Stomach (tissue), 9 donors: ENCODE measurements around the gene VAV2. TPM values are rescaled to one million over a fixed set of nuclear protein-coding genes. Genes with fewer than 3 reads are reported as not detected.
"Not testable (repeated sequence)": the region's sequence is repeated elsewhere in the genome, so short reads cannot be mapped to it uniquely, and the experiment has no call there.

Experiments used
- DNase-seq, 2 donors: peaks; one replicate each; pipeline versions ENCODE4 v3.0.0 to v3.0.0-alpha.2; 2013 to 2019
- H3K27ac ChIP-seq, 5 donors: fragments of 200-600 bp in 4 of 5; sonication (generic) in 4 of 5; one replicate each; pipeline ENCODE4 v1.5.1; 2013 to 2019; ENCODE audit warnings: mild to moderate bottlenecking in 1 of 5, moderate library complexity in 1 of 5
- H3K27me3 ChIP-seq, 3 donors: fragments of 200-600 bp; sonication (generic); one replicate each; pipeline ENCODE4 v1.5.1; 2017 to 2019; ENCODE audit warnings: mixed run types in 1 of 3
- H3K36me3 ChIP-seq, 4 donors: fragments of 200-600 bp; sonication (generic); 1 replicate in 3 of 4; 2 replicates in 1 of 4; pipeline ENCODE4 v1.5.1; 2016 to 2019
- H3K4me1 ChIP-seq, 4 donors: fragments of 200-600 bp; sonication (generic); one replicate each; pipeline ENCODE4 v1.5.1; 2016 to 2019
- H3K4me3 ChIP-seq, 4 donors: fragments of 200-600 bp; sonication (generic) in 3 of 4; one replicate each; pipeline ENCODE4 v1.5.1; 2016 to 2019; ENCODE audit warnings: mild to moderate bottlenecking in 1 of 4
- H3K9me3 ChIP-seq, 4 donors: fragments of 200-600 bp; sonication (generic); one replicate each; pipeline ENCODE4 v1.5.1; 2016 to 2019
- EP300 ChIP-seq: sonication (generic); formaldehyde crosslinking; IDR thresholded peaks from one replicate; pipeline ENCODE4 v1.6.1; 2017; ENCODE audit warnings: antibody characterized with exemption
- POLR2A ChIP-seq, 4 donors: fragments of 450-650 bp; IDR thresholded peaks; one replicate each; pipeline ENCODE4 v1.6.1; 2016; ENCODE audit warnings: antibody characterized with exemption in 4 of 4, control low read depth in 2 of 4, mild to moderate bottlenecking in 1 of 4, moderate library complexity in 1 of 4
- POLR2AphosphoS5 ChIP-seq, 3 donors: sonication (generic); formaldehyde crosslinking; IDR thresholded peaks; one replicate each; pipeline ENCODE4 v1.6.1; 2016; ENCODE audit warnings: antibody characterized with exemption in 3 of 3
- WGBS, 5 donors: extraction: QIAGEN DNeasy Blood & Tissue Kit in 3 of 5; methylation state at CpG; one replicate each; pipeline versions ENCODE4 v1.1.5 to v1.1.7; 2013 to 2018; 5-methylcytosine and 5-hydroxymethylcytosine counted together
- intact Hi-C: fragments of 100-400 bp; cut with DNase I; formaldehyde crosslinking; loops from one replicate; pipeline ENCODE4 v1.15.1; 2023; ENCODE audit warnings: low total_unique reads
- polyA plus RNA-seq, 3 donors: library from polyadenylated mRNA; stranded (reverse); fragments of 200-250 nt; gene quantifications; one replicate each; pipeline ENCODE4 v1.2.3, GENCODE V29; 2013
- total RNA-seq, 5 donors: library from RNA; depleted of rRNA; stranded (reverse); fragments of >200 nt; gene quantifications; one replicate each; pipeline versions ENCODE4 v1.1.0 to v1.2.3, GENCODE V29; 2014 to 2016
- TF ChIP-seq, protein P1 (sequence below), 7 experiments: fragments of 450-650 bp in 4 of 7; fragments of 200-600 bp in 3 of 7; sonication (generic) in 3 of 7; IDR thresholded peaks; one replicate each; pipeline ENCODE4 v1.5.1; 2016 to 2019; ENCODE audit warnings: antibody characterized with exemption in 7 of 7, control low read depth in 2 of 7, mild to moderate bottlenecking in 1 of 7
- donor health status: healthy with polysubstance abuse.
- donor health status: Bipolar disorder and iron deficiency.
- donor health status: healthy.

Gene VAV2
- total and polyA plus RNA-seq, 8 donors, result 4.1 to 14.2 (median 7.0) TPM

GRCh38 chr9:133905493-133905892 is 86.6 kb downstream of the VAV2 start:
- 92 to 98% (median 94%) methylated on average over 6 of the region's 6 CpGs for WGBS, 5 donors
- intact Hi-C loops, result no loop called here
- no peaks in the 10 kb centered on the region for H3K36me3 ChIP-seq
- H3K4me3 ChIP-seq, result no peak overlapping the region
- TF ChIP-seq POLR2AphosphoS5 (IDR thresholded peaks at IDR 0.05) (no peak), POLR2A (IDR thresholded peaks at IDR 0.05) (no peak), EP300 (no peak)
- TF ChIP-seq, protein P1, sequence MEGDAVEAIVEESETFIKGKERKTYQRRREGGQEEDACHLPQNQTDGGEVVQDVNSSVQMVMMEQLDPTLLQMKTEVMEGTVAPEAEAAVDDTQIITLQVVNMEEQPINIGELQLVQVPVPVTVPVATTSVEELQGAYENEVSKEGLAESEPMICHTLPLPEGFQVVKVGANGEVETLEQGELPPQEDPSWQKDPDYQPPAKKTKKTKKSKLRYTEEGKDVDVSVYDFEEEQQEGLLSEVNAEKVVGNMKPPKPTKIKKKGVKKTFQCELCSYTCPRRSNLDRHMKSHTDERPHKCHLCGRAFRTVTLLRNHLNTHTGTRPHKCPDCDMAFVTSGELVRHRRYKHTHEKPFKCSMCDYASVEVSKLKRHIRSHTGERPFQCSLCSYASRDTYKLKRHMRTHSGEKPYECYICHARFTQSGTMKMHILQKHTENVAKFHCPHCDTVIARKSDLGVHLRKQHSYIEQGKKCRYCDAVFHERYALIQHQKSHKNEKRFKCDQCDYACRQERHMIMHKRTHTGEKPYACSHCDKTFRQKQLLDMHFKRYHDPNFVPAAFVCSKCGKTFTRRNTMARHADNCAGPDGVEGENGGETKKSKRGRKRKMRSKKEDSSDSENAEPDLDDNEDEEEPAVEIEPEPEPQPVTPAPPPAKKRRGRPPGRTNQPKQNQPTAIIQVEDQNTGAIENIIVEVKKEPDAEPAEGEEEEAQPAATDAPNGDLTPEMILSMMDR (IDR thresholded peaks at IDR 0.05), result no peak
- no peak overlapping the region for H3K27ac ChIP-seq
- no peaks in the 10 kb centered on the region for H3K27me3 ChIP-seq
- no peaks in the 10 kb centered on the region for H3K9me3 ChIP-seq
- DNase-seq, result no peak
- no peaks in the 10 kb centered on the region for H3K4me1 ChIP-seq

DNA sequence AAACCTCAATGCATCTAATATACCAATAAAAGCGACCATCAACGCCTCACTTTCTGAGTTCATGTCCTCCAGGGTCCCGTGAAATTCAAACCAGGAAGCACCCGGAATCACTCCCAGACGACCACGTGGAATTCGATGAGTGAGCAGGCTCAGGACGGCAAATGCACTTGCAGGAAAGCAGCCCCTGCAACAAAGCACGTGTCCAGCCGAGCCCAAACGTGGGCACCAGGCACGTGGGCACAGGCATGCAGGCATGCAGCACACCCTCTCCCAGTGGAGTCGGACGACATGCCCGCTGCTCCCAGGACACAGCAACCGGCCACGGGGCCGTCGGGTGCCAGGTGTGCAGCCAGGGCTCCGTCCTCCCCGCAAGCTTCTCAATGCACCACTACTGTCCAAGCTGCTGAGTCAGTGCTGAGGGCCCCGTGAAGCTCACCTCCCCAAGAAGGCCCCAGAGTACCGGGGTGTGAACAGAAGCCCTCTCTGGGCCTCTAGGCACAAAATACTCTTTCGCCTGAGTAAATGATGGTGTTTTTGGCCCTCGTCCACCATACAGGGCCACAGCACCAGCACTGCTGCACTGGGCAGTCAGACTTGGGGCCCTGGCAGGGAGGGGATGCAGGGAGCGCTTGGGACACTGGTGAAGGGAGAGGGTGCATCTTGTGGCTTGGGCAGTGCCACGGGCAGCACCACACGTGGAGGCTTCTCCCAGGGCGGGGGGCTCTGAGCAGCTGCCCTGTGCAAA is 87.6 kb downstream of the VAV2 start:
- intact Hi-C loops, result no loop called here
- Histone ChIP-seq H3K4me3 (no peak overlapping the region), H3K4me1 (no peaks in the 10 kb centered on the region), H3K27ac (no peak overlapping the region), H3K36me3 (no peaks in the 10 kb centered on the region), H3K9me3 (no peaks in the 10 kb centered on the region), H3K27me3 (no peaks in the 10 kb centered on the region)
- 80 to 87% (median 82%) methylated on average over 21 to 29 of the region's 29 CpGs for WGBS, 5 donors
- no peak for DNase-seq
- TF ChIP-seq POLR2AphosphoS5 (IDR thresholded peaks at IDR 0.05) (no peak), EP300 (no peak), POLR2A (IDR thresholded peaks at IDR 0.05) (no peak)
- TF ChIP-seq, protein P1 (IDR thresholded peaks at IDR 0.05), result no peak

DNA sequence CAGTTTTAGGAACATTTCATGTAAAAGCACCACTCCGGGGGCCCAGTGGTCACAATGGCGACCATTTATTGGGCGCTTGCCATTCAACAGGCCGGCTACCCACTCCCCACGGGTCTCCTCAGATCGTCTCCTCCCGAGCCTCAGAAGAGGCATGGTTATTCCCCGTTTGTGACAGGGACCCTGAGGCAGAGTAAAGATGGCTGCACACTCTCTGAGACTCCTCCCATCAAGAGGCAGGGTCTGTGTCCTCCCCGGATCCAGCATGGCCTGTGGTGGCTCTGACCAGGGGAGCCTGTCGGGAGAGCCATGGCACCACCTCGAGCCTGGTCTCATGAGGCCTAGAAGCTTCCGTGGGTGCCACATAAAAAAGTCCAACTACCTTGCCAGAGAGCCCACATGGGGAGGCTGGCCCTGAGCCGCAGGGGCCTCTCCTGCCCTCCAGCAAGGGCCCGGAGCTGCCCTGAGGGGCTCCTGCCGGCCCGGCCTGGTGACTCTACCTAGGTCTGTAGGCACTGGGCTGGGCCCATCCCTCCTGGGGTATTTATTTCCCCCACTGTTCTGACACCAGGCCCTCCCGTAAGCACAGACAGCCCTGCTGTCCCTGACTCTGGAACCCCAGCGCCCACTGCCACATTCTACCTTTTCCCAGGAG is 90.8 kb downstream of the VAV2 start:
- Histone ChIP-seq H3K27me3 (no peaks in the 10 kb centered on the region), H3K4me1 (peaks cover 0 to 5% (median 0%) of the 10 kb centered on the region in 4 donors), H3K27ac (no peak overlapping the region), H3K36me3 (no peaks in the 10 kb centered on the region), H3K9me3 (no peaks in the 10 kb centered on the region), H3K4me3 (no peak overlapping the region)
- intact Hi-C loops, result no loop called here
- TF ChIP-seq, protein P1 (IDR thresholded peaks at IDR 0.05), result no peak
- no peak for TF ChIP-seq POLR2A (IDR thresholded peaks at IDR 0.05)
- TF ChIP-seq EP300, result no peak
- no peak for TF ChIP-seq POLR2AphosphoS5 (IDR thresholded peaks at IDR 0.05)
- DNase-seq, result no peak
- whole genome bisulfite sequencing, 5 donors, result 84 to 96% (median 94%) methylated on average over 17 to 18 of the region's 18 CpGs

DNA sequence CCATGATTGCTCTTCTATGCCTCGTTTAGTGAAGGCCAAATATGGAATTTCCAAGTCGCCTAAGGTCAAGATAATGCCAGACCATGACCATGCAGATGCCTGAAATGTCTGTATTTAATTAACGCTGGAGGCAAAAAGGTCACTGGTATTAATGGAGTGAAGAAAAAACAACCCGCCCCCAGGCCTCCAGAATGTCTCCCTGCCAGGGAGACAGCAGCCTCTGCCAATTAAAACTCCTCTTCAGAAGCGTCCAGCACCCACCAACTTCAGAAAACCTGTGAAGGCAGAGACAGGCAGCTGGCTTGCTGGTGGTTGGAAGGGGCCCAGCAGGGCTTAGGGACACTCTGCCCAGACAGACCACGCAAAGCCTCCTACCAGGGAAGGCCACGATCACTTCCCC is 94.4 kb downstream of the VAV2 start:
- no peak for DNase-seq
- no peak overlapping the region for H3K4me3 ChIP-seq
- 66 to 80% (median 71%) methylated on average over 7 of the region's 7 CpGs for WGBS, 5 donors
- intact Hi-C loops, result no loop called here
- peaks cover 0 to 9% (median 4%) of the 10 kb centered on the region in 4 donors for H3K4me1 ChIP-seq
- H3K9me3 ChIP-seq, result no peaks in the 10 kb centered on the region
- TF ChIP-seq POLR2A (IDR thresholded peaks at IDR 0.05), result no peak
- H3K36me3 ChIP-seq, result peaks cover 0 to 6% (median 2%) of the 10 kb centered on the region in 4 donors
- no peaks in the 10 kb centered on the region for H3K27me3 ChIP-seq
- H3K27ac ChIP-seq, result no peak overlapping the region

DNA sequence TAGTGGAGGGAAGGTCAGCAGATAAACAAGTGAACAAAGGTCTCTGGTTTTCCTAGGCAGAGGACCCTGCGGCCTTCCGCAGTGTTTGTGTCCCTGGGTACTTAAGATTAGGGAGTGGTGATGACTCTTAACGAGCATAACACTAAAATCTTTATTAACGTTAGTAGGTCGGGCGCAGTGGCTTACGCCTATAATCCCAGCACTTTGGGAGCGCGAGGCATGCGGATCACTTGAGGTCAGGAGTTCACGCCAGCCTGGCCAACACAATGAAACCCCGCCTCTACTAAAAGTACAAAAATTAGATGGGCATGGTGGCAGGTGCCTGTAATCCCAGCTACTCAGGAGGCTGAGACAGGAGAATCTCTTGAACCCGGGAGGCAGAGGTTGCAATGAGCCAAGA is 96.1 kb downstream of the VAV2 start:
- intact Hi-C loops, H3K27ac ChIP-seq, H3K27me3 ChIP-seq, DNase-seq, H3K4me3 ChIP-seq, H3K9me3 ChIP-seq, H3K36me3 ChIP-seq: not testable (repeated sequence)
- WGBS, 5 donors, result 84 to 95% (median 88%) methylated on average over 11 to 13 of the region's 13 CpGs
- peaks cover 0 to 16% (median 9%) of the 10 kb centered on the region in 4 donors for H3K4me1 ChIP-seq
